22Rv1 (cell line): ENCODE data around the gene MAGEC2.

ENCODE experiments used
- H3K27ac ChIP-seq: fragments of 450-650 bp; 2 replicates; pipeline ENCODE4 v1.5.1; 2017
- ZFX ChIP-seq: fragments of 450-650 bp; IDR thresholded peaks from 2 replicates; pipeline ENCODE4 v1.6.1; 2017; ENCODE audit warnings: antibody characterized with exemption, borderline replicate concordance
- TF ChIP-seq, protein P1 (sequence below): fragments of 450-650 bp; IDR thresholded peaks from 2 replicates; pipeline ENCODE4 v1.5.1; 2017; ENCODE audit warnings: mild to moderate bottlenecking

MAGEC2 gene, protein sequence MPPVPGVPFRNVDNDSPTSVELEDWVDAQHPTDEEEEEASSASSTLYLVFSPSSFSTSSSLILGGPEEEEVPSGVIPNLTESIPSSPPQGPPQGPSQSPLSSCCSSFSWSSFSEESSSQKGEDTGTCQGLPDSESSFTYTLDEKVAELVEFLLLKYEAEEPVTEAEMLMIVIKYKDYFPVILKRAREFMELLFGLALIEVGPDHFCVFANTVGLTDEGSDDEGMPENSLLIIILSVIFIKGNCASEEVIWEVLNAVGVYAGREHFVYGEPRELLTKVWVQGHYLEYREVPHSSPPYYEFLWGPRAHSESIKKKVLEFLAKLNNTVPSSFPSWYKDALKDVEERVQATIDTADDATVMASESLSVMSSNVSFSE

DNA sequence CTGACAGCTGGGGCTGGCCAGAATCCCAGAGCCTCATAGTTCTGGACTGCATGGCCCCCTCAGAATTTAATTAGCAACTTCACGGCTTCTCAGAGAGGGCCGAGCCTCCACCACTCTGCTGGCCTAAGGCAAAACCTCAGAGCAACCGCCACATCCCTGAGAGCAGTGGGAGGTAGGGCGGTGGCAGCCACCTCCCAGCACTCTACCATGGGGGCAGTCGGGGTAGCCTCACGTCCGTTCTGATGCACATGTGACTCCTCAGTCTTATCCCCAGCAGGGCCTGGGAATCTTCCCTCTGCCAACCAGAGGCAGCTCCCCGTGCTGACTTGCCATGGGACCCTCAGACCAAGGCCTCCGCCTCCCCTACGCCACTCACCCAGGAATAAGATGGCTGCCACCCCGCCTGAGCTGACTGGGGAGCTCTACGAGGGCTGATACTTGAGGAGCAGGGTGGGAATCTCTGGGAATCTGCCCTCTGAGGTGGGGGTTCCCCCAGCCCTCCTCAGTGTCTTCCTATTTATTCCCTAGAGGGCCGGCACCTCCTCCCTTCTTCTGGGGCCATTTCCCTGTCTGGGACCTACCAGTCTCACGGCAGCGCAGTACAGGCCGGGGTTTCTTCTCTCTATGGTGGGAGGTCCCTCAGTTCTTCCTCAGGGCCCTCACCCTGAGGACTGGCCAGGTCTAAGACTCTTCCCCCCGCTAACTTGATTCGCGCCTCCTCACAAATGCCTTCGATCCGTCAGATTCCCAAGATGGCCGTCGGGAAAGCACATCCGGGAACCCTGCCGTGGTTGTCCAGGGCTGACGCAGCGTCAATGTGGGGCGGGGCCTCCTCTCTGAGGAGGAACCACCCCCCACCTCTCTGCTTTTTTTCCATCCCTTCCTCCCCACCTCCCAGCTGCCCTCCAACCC is at the start of gene MAGEC2:
MAGEC2 (minus strand) TSS at position 769 of the 912 bp plus-strand sequence. CDS start 1,303 bp downstream, outside the sequence.
- H3K27ac ChIP-seq, result no peak within 1 kb of the TSS
- no peak for TF ChIP-seq ZFX
- TF ChIP-seq, protein P1, sequence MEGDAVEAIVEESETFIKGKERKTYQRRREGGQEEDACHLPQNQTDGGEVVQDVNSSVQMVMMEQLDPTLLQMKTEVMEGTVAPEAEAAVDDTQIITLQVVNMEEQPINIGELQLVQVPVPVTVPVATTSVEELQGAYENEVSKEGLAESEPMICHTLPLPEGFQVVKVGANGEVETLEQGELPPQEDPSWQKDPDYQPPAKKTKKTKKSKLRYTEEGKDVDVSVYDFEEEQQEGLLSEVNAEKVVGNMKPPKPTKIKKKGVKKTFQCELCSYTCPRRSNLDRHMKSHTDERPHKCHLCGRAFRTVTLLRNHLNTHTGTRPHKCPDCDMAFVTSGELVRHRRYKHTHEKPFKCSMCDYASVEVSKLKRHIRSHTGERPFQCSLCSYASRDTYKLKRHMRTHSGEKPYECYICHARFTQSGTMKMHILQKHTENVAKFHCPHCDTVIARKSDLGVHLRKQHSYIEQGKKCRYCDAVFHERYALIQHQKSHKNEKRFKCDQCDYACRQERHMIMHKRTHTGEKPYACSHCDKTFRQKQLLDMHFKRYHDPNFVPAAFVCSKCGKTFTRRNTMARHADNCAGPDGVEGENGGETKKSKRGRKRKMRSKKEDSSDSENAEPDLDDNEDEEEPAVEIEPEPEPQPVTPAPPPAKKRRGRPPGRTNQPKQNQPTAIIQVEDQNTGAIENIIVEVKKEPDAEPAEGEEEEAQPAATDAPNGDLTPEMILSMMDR, result no peak

DNA sequence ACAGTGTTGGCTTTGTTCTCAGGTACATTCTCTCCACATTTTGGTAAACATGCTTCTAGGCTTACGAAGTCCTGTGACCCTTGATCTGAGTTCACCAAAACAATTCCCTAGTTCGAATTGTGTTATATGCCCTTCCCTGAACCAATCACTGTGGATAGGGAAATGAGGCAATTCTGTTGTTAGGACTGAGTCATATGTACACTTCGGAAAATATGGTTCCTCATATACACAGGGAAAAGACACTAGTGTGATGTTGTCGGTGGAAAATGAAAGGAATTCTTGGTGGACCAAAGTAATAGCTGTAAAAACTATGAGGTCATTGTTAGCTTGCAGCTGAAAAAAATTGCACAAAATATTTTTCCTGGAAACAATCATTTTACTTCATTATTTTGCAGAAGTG is 46.6 kb upstream of the MAGEC2 start:
- no peak overlapping the region for H3K27ac ChIP-seq
- TF ChIP-seq, protein P1, result no peak

DNA sequence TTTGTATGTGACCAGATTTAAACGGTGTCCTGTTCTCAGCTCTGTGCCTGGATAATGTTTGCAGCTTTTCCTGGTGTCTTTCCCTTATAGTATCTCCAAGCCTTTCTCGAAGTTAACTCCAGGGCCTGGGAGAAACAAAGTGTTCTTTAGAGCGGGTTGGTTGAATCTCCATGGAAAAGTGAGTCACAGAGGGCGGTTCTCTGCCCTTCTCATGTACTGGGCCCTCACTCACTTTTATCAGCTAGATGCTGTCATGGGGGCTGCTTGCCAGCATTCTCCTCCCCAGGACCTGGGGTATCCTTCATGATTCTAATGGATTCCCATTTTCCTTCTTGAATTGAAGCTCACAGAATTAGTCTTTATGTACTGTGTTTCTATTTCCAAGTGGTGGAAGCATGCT is 46.1 kb upstream of the MAGEC2 start:
- no peak overlapping the region for H3K27ac ChIP-seq
- TF ChIP-seq, protein P1, result no peak
- no peak for TF ChIP-seq ZFX

- no peak overlapping the region for H3K27ac ChIP-seq
- TF ChIP-seq, protein P1, result no peak
- no peak for TF ChIP-seq ZFX
Observed at GRCh38 chrX:142250502-142250901, 45.4 kb upstream of the MAGEC2 start.

- H3K27ac ChIP-seq, result no peak overlapping the region
- no peak for TF ChIP-seq ZFX
- TF ChIP-seq, protein P1, result no peak
Observed at GRCh38 chrX:142249721-142250120, 44.6 kb upstream of the MAGEC2 start.

DNA sequence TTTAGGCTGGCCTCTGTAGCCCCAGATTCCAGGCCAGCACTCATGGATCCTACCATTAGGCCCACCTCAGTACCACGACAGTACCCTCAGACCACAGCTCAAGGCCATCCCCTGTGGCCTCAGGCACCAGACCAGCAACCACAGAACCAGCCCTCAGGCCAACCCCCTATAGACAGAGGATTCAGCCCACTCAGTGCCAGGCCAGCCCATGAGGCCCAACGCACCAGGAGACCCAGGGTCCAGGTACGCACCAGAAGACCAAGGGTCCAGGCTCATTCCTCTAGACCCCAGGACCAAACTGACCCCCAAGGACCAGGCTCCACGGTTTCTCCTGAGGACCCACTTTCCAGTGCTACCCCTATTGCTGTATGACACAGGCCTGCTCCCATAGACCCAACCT is 39.5 kb upstream of the MAGEC2 start:
- H3K27ac ChIP-seq, result no peak overlapping the region
- TF ChIP-seq, protein P1, result no peak
- TF ChIP-seq ZFX, result no peak

DNA sequence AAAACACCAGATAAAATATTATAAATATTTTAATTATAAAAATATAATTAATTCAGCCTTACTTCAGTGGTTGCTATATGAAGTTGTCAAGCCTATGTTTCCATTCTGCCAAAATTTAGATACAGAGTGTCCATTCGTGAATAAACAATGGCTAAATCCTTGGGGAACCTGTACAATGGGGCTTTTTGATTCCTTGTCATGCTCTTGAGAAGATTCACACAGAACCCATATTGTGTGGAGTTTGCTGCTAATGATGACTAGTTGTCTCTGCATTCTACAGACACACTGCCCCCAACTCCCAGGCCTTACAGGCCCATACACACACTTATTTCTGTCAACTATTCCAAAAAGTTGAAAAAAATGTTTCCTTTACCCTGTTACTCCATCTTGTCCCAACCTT is 33.4 kb upstream of the MAGEC2 start:
- no peak for TF ChIP-seq ZFX
- TF ChIP-seq, protein P1, result no peak

More for the DNA sequence above, 33.4 kb upstream of the MAGEC2 start:
- no peak overlapping the region for H3K27ac ChIP-seq
